Right atrium auricular region (tissue), 2 donors: ENCODE data around the gene TMEM82. TPM values are rescaled to one million over a fixed set of nuclear protein-coding genes. Genes with fewer than 3 reads are reported as not detected.

Experiments used
- DNase-seq: peaks from one replicate; pipeline ENCODE4 v3.0.0-alpha.2; 2019; ENCODE audit warnings: low spot score
- H3K27ac ChIP-seq, 2 donors: fragments of 200-600 bp; sonication (generic); 1 replicate in 1 of 2; 2 replicates in 1 of 2; pipeline ENCODE4 v1.5.1; 2016 to 2019
- H3K27me3 ChIP-seq, 2 donors: fragments of 200-600 bp; sonication (generic); one replicate each; pipeline versions ENCODE4 v1.5.1 to v1.6.0; 2017 to 2019
- H3K36me3 ChIP-seq: fragments of 200-600 bp; sonication (generic); one replicate; pipeline ENCODE4 v1.5.1; 2016
- H3K4me1 ChIP-seq, 2 donors: fragments of 200-600 bp; sonication (generic); one replicate each; pipeline versions ENCODE4 v1.5.1 to v1.6.0; 2017 to 2019
- H3K4me3 ChIP-seq, 2 donors: fragments of 200-600 bp; sonication (generic); 1 replicate in 1 of 2; 2 replicates in 1 of 2; pipeline ENCODE4 v1.5.1; 2017 to 2019; ENCODE audit warnings: mild to moderate bottlenecking in 1 of 2, moderate library complexity in 1 of 2
- H3K9me3 ChIP-seq, 2 donors: fragments of 200-600 bp; sonication (generic); one replicate each; pipeline ENCODE4 v1.5.1; 2019
- CTCF ChIP-seq, 2 donors: fragments of 200-600 bp; sonication (generic); IDR thresholded peaks; one replicate each; pipeline ENCODE4 v1.5.1; 2019; ENCODE audit warnings: antibody characterized with exemption in 2 of 2
- total RNA-seq, 2 donors: library from RNA; depleted of rRNA; stranded (reverse); fragments of >200 nt; gene quantifications; one replicate each; pipeline ENCODE4 v1.1.0, GENCODE V29; 2016

Gene TMEM82
- total RNA-seq, 2 donors from 2014 or later, result not detected

DNA sequence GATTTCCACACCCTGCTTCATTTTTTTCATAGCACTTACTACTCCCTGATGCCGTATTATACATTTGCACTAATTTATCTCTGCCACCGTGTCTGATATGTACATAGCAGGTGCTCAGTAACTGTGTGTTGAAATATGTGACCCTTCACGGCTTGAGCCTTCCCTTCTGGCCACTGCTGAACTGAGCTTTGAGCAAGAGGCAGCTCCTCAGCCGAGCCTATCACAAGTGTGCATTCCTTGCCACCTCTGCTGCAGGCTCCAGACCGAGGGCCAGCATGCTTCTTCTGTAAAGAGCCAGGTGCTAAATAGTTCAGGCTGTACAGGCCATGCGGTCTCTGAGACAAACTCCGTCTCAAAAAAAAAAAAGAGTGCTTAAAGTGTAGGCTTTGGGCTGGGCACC is 35.5 kb upstream of the TMEM82 start:
- peaks cover 0 to 69% of the 10 kb centered on the region in 2 donors for H3K4me1 ChIP-seq
- no peaks in the 10 kb centered on the region for H3K36me3 ChIP-seq
- H3K27me3 ChIP-seq, result no peaks in the 10 kb centered on the region
- H3K4me3 ChIP-seq, result no peak overlapping the region
- no peaks in the 10 kb centered on the region for H3K9me3 ChIP-seq
- TF ChIP-seq CTCF (IDR thresholded peaks at IDR 0.05), result no peak
- DNase-seq, result no peak
- H3K27ac ChIP-seq, result peak overlapping the region; percentile 32 to 58

DNA sequence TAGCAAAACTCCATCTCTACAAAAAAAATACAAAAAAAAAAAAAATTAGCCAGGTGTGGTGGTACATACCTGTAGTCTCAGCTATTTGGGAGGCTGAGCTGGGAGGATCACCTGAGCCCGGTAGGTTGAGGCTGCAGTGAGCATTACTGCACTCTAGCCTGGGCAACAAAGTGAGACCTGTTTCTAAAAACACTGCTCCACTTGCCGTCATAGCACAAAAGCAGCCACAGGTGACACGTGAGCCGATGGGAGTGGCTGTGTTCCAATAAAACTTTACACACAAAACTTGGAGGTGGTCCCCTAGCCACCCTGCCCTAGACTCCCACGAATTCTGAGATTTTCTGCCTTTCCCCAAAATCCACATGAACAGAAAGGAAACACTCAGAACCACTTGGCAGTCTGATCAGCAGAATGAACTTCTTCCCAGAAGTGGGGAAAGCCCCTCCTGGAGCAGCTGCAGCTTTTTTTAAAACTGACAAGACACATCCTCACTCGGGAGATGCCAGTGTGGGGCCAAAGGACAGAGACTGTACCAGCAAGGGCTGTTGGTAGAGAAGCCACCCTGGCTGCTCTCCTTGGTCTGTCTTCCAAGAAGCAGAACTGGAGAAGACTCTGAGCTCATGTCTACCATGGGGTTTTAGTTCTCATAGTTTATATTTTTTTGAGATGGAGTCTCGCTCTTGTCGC is 34.9 kb upstream of the TMEM82 start:
- Histone ChIP-seq H3K27ac (peak overlapping the region; percentile 32 to 58), H3K9me3 (no peaks in the 10 kb centered on the region), H3K36me3 (no peaks in the 10 kb centered on the region), H3K4me3 (no peak overlapping the region), H3K4me1 (peaks cover 0 to 69% of the 10 kb centered on the region in 2 donors), H3K27me3 (no peaks in the 10 kb centered on the region)
- no peak for DNase-seq
- TF ChIP-seq CTCF (IDR thresholded peaks at IDR 0.05), result no peak

- Histone ChIP-seq H3K9me3 (no peaks in the 10 kb centered on the region), H3K36me3 (no peaks in the 10 kb centered on the region), H3K4me1 (peaks cover 0 to 65% of the 10 kb centered on the region in 2 donors), H3K27me3 (no peaks in the 10 kb centered on the region), H3K27ac (peak overlapping the region in 1 of 2 donors; percentile 58), H3K4me3 (no peak overlapping the region)
- DNase-seq, result no peak
- TF ChIP-seq CTCF (IDR thresholded peaks at IDR 0.05), result no peak
Observed at GRCh38 chr1:15708486-15709137, 33.7 kb upstream of the TMEM82 start.

GRCh38 chr1:15709226-15709625 is 33.1 kb upstream of the TMEM82 start:
- Histone ChIP-seq H3K36me3 (no peaks in the 10 kb centered on the region), H3K9me3 (no peaks in the 10 kb centered on the region), H3K4me3 (no peak overlapping the region), H3K27me3 (no peaks in the 10 kb centered on the region), H3K27ac (no peak overlapping the region), H3K4me1 (peaks cover 0 to 65% of the 10 kb centered on the region in 2 donors)
- no peak for DNase-seq
- TF ChIP-seq CTCF (IDR thresholded peaks at IDR 0.05), result no peak

DNA sequence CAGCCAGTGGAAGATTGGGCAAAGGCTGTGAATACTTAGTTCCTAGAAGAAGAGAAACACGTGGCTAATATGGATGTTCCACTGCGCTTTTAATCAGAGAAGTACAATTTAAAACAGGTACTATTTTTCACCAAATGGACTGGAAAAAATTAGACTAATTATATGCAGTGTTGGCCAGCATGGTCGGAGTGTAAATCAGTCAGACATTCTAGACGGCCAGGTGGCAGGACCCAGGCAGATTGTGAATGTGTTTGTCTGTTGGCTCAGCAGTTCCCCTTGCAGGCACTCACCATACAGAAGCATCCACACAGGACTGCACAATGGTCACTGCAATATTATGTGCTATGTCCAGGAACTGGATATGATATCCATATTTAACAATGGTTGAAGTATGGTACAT is 30.1 kb upstream of the TMEM82 start:
- H3K36me3 ChIP-seq, result peaks cover 11% of the 10 kb centered on the region
- H3K9me3 ChIP-seq, result no peaks in the 10 kb centered on the region
- peaks cover 0 to 65% of the 10 kb centered on the region in 2 donors for H3K4me1 ChIP-seq
- no peak overlapping the region for H3K4me3 ChIP-seq
- no peak for DNase-seq
- no peaks in the 10 kb centered on the region for H3K27me3 ChIP-seq
- H3K27ac ChIP-seq, result no peak overlapping the region
- TF ChIP-seq CTCF (IDR thresholded peaks at IDR 0.05), result no peak
